Neural cell (in vitro differentiated cells): ENCODE data around the gene SMAD1. TPM values are rescaled to one million over a fixed set of nuclear protein-coding genes. Genes with fewer than 3 reads are reported as not detected.

ENCODE experiments used
- H2AFZ ChIP-seq: fragments of 200-600, 300-800 bp; sonication (generic), shearing (Covaris generic); 2 replicates; pipeline ENCODE4 v1.6.0; 2014; ENCODE audit warnings: low read depth, mild to moderate bottlenecking, antibody characterized with exemption, low read length, moderate library complexity
- H3F3A ChIP-seq: fragments of 200-600 bp; shearing (Covaris generic); 2 replicates; pipeline ENCODE4 v1.6.1; 2016; ENCODE audit warnings: mild to moderate bottlenecking, moderate library complexity, mixed read lengths, antibody characterized with exemption, low read length; ENCODE audit not compliant: insufficient read depth, poor library complexity, severe bottlenecking
- H3K27ac ChIP-seq: fragments of 200-600, 300-800 bp; sonication (generic), shearing (Covaris generic); 2 replicates; pipeline ENCODE4 v1.5.1; 2014; ENCODE audit warnings: mild to moderate bottlenecking, low read length, moderate library complexity
- H3K27me3 ChIP-seq: fragments of 300-800, 200-600 bp; sonication (generic), shearing (Covaris generic); 2 replicates; pipeline ENCODE4 v1.6.0; 2014; ENCODE audit warnings: mild to moderate bottlenecking, low read depth, low read length, moderate library complexity; ENCODE audit not compliant: insufficient read depth
- H3K36me3 ChIP-seq: fragments of 300-800, 200-600 bp; sonication (generic), shearing (Covaris generic); 2 replicates; pipeline ENCODE4 v1.5.1; 2014; ENCODE audit warnings: mild to moderate bottlenecking, antibody characterized with exemption, low read length, moderate library complexity; ENCODE audit not compliant: insufficient read depth
- H3K4me2 ChIP-seq: fragments of 300-800, 200-600 bp; sonication (generic), shearing (Covaris generic); 2 replicates; pipeline ENCODE4 v1.6.0; 2014; ENCODE audit warnings: mild to moderate bottlenecking, low read length
- H3K4me3 ChIP-seq: fragments of 300-800, 200-600 bp; sonication (generic), shearing (Covaris generic); 2 replicates; pipeline ENCODE4 v1.5.1; 2014; ENCODE audit warnings: mild to moderate bottlenecking, low read length, moderate library complexity
- H3K79me2 ChIP-seq: fragments of 200-600 bp; shearing (Covaris generic); replicated peaks from 2 replicates; pipeline ENCODE4 v1.6.0; 2014; ENCODE audit warnings: mild to moderate bottlenecking, low read length, moderate library complexity; ENCODE audit not compliant: insufficient read depth
- H3K9ac ChIP-seq: fragments of 300-800, 200-600 bp; sonication (generic), shearing (Covaris generic); 2 replicates; pipeline ENCODE4 v1.6.1; 2016; ENCODE audit warnings: mild to moderate bottlenecking, low read length, mixed read lengths
- H3K9me2 ChIP-seq: fragments of 200-600 bp; shearing (Covaris generic); 2 replicates; pipeline ENCODE4 v1.6.1; 2016; ENCODE audit warnings: mild to moderate bottlenecking, low read length, mixed read lengths; ENCODE audit not compliant: insufficient read depth
- H3K9me3 ChIP-seq: fragments of 200-600, 300-800 bp; sonication (generic), shearing (Covaris generic); 2 replicates; pipeline ENCODE4 v1.6.1; 2016; ENCODE audit warnings: mild to moderate bottlenecking, mixed run types, low read length, moderate library complexity, mixed read lengths
- H4K20me1 ChIP-seq: fragments of 200-600 bp; shearing (Covaris generic); 2 replicates; pipeline ENCODE4 v1.6.1; 2016; ENCODE audit warnings: mild to moderate bottlenecking, mixed run types; ENCODE audit not compliant: insufficient read depth
- CTCF ChIP-seq: fragments of 450-650 bp; IDR thresholded peaks from 2 replicates; pipeline ENCODE4 v1.5.1; 2014; ENCODE audit warnings: antibody characterized with exemption, mild to moderate bottlenecking, moderate library complexity; ENCODE audit not compliant: poor library complexity, severe bottlenecking
- EP300 ChIP-seq: fragments of 450-650 bp; conservative IDR thresholded peaks from 2 replicates; pipeline ENCODE4 v1.6.1; 2014; ENCODE audit warnings: antibody characterized with exemption, mild to moderate bottlenecking, moderate library complexity; ENCODE audit not compliant: poor library complexity, severe bottlenecking
- EZH2 ChIP-seq: fragments of 200-600, 300-800 bp; shearing (Covaris generic), sonication (generic); IDR thresholded peaks from 2 replicates; pipeline ENCODE4 v1.6.1; 2014; ENCODE audit warnings: antibody characterized with exemption, low read length, borderline replicate concordance, mild to moderate bottlenecking; ENCODE audit not compliant: insufficient read depth, poor library complexity, severe bottlenecking
- MXI1 ChIP-seq: fragments of 450-650 bp; conservative IDR thresholded peaks from 2 replicates; pipeline ENCODE4 v1.6.1; 2014; ENCODE audit warnings: antibody characterized with exemption, mild to moderate bottlenecking; ENCODE audit not compliant: poor library complexity, severe bottlenecking
- POLR2AphosphoS5 ChIP-seq: IDR thresholded peaks from 2 replicates; pipeline ENCODE4 v1.6.1; 2012
- RAD21 ChIP-seq: fragments of 450-650 bp; conservative IDR thresholded peaks from 2 replicates; pipeline ENCODE4 v1.6.1; 2014; ENCODE audit warnings: antibody characterized with exemption, mild to moderate bottlenecking, moderate library complexity
- SMC3 ChIP-seq: fragments of 450-650 bp; conservative IDR thresholded peaks from 2 replicates; pipeline ENCODE4 v1.6.1; 2014; ENCODE audit warnings: antibody characterized with exemption, mild to moderate bottlenecking, moderate library complexity; ENCODE audit not compliant: poor library complexity
- TAF1 ChIP-seq: IDR thresholded peaks from 2 replicates; pipeline ENCODE4 v1.6.1; 2012; ENCODE audit warnings: low read depth
- polyA plus RNA-seq: library from polyadenylated mRNA; depleted of rRNA; stranded (reverse); fragments of >200 nt; gene quantifications from 2 replicates; pipeline ENCODE4 v1.2.3, GENCODE V29; 2014
- TF ChIP-seq, protein P1 (sequence below): IDR thresholded peaks from 2 replicates; pipeline ENCODE4 v1.6.1; 2012; ENCODE audit warnings: borderline replicate concordance

The SMAD1 gene
- polyA plus RNA-seq, 1 donor from 2014 or later: 31.7 TPM

GRCh38 chr4:145494666-145495270, 13.1 kb downstream of the SMAD1 start:
- Histone ChIP-seq H3K36me3 (no peaks in the 10 kb centered on the region), H3K27ac (no peak overlapping the region), H3K9me3 (no peaks in the 10 kb centered on the region), H3K4me2 (no peak overlapping the region), H3K9me2 (no peaks in the 10 kb centered on the region), H2AFZ (no peak overlapping the region), H3K79me2 (peaks cover 31% of the 10 kb centered on the region), H3K4me3 (no peak overlapping the region), H3K27me3 (no peaks in the 10 kb centered on the region), H4K20me1 (no peaks in the 10 kb centered on the region), H3F3A (no peaks in the 10 kb centered on the region), H3K9ac (no peak overlapping the region)
- TF ChIP-seq EZH2 (no peak), TAF1 (no peak), EP300 (no peak), SMC3 (no peak), MXI1 (no peak), POLR2AphosphoS5 (no peak), RAD21 (no peak), CTCF (no peak)
- TF ChIP-seq, protein P1, sequence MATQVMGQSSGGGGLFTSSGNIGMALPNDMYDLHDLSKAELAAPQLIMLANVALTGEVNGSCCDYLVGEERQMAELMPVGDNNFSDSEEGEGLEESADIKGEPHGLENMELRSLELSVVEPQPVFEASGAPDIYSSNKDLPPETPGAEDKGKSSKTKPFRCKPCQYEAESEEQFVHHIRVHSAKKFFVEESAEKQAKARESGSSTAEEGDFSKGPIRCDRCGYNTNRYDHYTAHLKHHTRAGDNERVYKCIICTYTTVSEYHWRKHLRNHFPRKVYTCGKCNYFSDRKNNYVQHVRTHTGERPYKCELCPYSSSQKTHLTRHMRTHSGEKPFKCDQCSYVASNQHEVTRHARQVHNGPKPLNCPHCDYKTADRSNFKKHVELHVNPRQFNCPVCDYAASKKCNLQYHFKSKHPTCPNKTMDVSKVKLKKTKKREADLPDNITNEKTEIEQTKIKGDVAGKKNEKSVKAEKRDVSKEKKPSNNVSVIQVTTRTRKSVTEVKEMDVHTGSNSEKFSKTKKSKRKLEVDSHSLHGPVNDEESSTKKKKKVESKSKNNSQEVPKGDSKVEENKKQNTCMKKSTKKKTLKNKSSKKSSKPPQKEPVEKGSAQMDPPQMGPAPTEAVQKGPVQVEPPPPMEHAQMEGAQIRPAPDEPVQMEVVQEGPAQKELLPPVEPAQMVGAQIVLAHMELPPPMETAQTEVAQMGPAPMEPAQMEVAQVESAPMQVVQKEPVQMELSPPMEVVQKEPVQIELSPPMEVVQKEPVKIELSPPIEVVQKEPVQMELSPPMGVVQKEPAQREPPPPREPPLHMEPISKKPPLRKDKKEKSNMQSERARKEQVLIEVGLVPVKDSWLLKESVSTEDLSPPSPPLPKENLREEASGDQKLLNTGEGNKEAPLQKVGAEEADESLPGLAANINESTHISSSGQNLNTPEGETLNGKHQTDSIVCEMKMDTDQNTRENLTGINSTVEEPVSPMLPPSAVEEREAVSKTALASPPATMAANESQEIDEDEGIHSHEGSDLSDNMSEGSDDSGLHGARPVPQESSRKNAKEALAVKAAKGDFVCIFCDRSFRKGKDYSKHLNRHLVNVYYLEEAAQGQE: no peak

DNA sequence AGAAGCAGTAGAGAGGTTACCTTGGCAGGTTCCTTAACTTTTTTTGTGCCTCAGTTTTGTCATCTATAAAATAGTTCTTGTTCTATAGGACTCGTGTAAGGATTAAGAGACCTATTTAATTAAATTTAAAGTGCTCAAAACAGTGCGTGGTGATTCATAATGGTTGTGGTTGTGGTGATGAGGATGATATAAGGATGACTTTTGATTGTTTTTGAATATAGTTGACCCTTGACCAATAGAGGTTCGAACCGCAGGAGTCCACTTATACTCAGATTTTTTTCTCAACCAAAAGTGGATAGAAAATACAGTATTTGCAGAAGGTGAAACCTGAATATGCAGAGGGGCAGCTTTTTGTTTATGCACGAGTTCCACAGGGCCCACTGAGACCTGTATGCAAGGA, 14.6 kb downstream of the SMAD1 start:
- Histone ChIP-seq H4K20me1 (no peaks in the 10 kb centered on the region), H3K79me2 (peaks cover 35% of the 10 kb centered on the region)

More for the DNA sequence above, 14.6 kb downstream of the SMAD1 start:
- Histone ChIP-seq H3K27me3 (no peaks in the 10 kb centered on the region), H3K9me3 (no peaks in the 10 kb centered on the region), H3K27ac (no peak overlapping the region), H3K9me2 (no peaks in the 10 kb centered on the region), H3K9ac (no peak overlapping the region), H3F3A (no peaks in the 10 kb centered on the region), H3K36me3 (no peaks in the 10 kb centered on the region), H3K4me2 (no peak overlapping the region), H3K4me3 (no peak overlapping the region), H2AFZ (no peak overlapping the region)
- TF ChIP-seq SMC3 (no peak), RAD21 (no peak), EZH2 (no peak), CTCF (no peak), EP300 (no peak), TAF1 (no peak), MXI1 (no peak), POLR2AphosphoS5 (no peak)
- TF ChIP-seq, protein P1: no peak
